SIG-M5 treated with dmso at 0.1 percent for 504 hours (cell line): ENCODE results near the gene GID8.
"Not testable (repeated sequence)": the region's sequence is repeated elsewhere in the genome, so short reads cannot be mapped to it uniquely, and the experiment has no call there.

Experiments used
- DNase-seq: peaks from one replicate; lab custom pipeline; 2025; ENCODE audit not compliant: unreplicated experiment; lab: John Stamatoyannopoulos, UW

Gene GID8

DNA sequence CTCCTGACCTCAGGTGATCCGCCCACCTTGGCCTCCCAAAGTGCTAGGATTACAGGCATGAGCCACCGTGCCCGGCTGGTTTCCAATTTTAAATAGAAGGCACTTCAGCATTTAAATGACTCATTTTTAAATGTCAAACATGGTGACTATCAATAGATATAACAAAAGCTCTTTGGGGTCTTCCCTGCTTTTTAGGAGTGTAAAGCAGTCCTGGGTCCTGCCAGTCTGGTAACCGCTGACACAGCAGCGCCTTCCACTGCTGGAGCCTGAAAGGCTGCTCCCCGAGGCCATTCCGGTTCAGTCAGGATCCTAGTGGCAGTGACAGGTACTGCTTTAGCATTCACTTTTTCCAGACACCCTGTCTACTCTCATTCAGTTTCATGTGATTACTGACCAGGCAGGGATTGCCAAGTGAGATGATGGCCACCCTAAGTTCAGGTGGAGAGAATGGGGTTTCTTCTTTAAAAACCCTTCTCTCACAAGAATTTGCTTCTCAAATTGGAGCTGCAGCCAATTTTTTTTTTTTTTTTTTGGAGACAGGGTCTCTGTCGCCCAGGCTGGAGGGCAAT, 16.7 kb upstream of the GID8 start:
- peak; percentile 81 for DNase-seq

DNA sequence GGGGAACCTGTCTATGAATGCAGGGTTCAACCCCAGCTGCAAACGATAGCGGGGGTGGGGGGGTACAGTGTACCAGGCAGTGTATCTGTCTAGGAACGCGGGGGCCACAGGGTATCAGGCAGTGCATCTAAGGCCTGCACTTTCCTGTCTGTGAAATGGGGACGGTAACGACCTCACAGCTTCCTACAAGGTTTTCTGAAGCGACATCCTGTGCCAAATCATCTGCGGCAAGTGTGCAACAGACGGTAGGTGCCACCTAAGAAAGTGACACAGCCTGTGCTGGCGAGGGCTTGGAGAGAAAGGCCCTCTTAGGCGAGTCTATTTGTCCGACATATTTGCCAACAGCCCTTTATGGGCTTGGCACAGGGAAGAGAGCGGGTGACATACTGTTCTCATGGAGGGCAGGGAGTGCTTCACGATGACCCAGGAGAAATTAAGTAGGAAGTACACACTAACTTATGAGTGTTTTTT, 15.5 kb upstream of the GID8 start:
- no peak for DNase-seq

DNA sequence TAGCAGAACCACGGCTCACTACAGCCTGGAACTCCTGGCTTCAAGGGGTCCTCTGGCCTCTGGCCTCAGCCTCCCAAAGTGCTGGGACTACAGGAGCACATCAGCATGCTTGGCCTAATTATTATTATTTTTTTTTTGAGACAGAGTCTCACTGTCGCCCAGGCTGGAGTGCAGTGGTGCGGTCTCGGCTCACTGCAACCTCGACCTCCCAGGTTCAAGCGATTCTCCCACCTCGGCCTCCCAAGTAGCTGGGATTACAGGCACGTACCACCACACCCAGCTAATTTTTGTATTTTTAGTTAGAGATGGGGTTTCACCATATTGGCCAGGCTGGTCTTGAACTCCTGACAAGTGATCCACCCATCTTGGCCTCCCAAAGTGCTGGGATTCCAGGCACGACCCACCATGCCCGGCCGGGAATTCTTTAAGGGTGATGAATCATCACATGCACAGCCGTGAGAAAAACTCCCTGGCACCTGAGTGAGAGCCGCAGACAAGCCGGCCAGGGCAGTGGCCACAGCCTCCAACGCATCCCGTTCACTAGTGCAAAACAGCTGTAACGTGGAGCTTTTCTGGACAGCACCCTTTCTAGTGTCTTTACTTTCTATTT, 14.8 kb upstream of the GID8 start:
- not testable (repeated sequence) for DNase-seq

DNA sequence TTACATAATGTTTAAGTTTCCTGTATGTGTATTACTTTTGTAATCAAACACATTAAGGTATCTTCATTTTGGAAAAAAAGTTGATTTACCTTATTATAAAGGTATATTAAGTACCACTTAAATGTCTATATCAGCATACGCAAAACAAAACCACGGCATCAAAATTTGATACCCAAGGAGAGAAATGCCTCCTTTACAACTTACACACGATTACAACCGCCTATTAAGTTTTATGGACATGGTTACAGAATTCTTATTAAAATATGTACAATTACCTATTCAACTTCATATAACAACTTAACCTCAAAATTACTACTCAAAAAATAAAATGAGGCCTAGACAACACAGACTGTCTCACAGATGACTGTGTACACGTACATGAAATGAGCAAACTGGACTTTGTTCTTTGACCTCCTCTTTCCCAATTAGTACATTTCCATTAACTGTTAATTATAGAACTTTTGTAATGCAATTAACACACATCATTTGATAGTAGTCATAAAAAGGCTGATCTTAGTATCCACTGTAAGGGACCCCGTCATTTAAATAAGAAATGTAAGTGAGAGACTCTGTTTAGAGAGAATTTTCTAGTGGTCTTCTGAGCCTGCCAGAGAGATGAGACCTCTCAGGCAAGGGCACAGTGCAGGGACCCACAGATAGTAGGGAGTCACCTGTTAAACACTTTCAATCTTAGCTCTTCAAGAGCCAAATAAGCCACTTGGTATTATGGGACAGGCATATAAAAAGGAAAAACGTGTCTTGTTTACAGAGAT, 14.1 kb upstream of the GID8 start:
- DNase-seq: no peak

DNA sequence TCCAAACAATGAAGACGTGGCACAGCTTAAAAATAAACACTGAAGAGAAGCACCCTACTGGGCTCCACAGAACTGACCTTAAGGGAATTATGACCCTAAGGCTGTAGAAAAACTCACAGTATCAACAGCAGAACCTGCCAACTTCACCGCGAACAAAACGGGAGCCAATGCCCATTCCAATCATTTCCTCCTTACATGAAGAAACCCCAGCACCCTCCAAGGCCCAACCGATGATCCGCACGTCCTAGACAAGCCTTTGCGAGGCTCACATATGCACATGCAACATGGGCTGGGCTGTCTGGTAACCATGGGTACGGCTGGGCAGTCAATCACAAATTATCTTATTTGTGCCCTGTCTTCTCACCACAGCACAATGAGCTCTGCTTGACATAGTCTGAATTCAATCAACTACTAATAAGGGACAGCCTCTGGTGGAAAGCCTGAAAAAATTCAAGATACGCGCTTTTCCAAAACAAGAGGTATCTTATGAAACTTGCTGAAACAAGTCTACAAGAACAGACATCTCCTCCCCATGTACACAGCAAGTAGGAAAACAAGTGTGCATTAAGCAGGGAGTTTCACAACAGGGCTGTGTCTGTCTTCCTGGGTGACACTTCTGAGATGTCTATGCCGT, 13.4 kb upstream of the GID8 start:
- peak; percentile 70 for DNase-seq

DNA sequence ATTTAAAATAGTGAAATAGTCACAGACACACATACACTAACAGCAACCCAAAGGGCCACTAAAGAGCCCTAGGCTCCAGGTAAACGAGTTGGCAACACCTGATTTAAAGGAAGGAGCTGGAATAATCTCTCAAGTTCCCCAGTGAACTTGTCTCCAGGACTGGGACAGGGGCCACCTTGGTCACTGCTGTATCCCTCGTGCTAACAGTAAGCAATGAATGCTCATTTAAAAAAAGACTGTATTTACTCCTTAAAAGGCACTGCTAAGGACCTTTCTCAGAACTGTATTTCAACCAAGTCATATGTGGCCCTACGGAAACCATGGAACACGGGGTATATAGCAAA, 12.9 kb upstream of the GID8 start:
- DNase-seq: no peak

DNA sequence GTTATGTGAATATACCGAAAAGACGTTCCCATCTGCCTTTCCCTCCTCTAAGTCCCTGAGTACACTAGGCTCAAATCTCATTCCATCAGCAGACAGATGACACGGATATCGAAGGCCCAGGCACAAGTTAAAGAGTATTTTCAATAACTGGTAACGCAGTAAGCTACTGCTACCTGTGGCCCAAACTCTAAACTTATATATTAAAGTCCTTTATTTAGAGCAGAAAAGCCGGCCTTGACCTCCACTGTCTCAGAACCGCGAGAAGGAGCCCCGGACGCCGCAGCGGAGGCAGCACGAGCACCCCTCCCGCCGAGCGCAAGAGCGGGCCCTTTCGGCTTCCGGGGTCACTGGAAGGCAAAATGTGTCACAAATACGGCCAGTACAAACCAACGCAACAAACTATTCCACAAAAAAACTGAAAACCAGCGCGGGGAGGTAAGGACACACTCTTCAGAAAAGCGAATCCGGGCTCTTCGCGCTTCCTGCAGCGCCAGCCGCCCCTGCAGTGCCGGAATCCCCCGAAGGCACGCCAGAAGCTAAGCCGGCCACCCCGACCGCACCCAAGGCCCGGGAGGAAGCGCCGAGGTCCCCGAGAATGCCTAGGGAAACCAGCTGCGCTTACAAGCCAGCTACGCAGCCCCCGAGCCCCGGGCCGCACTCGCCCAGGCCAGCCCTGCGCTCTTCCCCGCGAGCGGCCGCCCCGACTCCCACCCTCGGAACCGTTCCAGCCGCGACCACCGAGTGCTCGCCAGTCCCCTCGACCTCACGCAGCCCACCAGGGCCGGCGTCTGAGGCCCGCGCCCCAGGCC, 12.3 kb upstream of the GID8 start:
- DNase-seq: no peak

DNA sequence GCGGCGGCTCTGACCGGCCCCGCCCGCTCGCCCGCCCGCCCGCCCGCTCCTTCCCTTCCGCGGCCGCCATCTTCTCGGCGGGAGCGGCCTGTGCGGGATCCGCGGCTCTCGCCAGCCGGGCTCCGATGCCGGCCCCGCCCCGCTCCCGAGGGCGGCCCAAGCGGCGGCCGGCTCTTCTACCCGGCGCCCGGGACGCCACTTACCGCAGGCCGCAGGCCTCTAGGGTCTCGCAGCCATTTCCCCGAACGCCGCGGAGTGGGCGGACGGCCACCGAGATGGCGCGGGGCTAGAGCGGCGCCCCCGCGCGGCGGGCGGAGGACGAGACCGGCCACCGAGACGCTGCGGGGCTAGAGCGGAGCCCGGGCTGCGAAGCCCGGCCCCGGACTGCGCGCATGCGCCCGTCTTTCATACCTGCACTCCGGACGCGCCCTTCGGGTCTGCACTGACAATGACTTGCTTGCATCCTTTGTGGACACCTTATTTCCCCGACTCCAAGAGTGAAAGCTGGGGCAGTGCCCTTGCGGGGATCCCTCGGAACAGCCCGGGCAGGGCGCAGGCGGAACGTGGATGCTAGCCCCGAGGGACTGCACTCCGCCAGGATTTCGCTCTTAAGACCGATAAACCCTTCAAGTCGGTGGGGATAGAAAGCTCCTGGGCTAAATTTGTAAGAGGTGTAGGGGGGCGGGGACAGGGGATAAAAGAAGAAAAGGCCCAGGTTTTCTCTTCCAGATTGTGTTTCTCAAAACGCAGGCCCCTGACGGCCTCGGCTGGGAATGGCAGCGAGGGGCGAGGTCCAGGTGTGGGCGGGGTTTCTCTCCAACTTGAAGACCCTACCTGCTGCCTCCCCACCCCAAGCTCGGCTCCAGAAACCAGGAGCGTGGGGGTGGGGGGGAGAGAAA, 11.5 kb upstream of the GID8 start, which contains the start of gene DIDO1:
TSS of gene DIDO1 (minus strand) at position 277 of the 899 bp plus-strand sequence.
- DNase-seq: peak; percentile 89

DNA sequence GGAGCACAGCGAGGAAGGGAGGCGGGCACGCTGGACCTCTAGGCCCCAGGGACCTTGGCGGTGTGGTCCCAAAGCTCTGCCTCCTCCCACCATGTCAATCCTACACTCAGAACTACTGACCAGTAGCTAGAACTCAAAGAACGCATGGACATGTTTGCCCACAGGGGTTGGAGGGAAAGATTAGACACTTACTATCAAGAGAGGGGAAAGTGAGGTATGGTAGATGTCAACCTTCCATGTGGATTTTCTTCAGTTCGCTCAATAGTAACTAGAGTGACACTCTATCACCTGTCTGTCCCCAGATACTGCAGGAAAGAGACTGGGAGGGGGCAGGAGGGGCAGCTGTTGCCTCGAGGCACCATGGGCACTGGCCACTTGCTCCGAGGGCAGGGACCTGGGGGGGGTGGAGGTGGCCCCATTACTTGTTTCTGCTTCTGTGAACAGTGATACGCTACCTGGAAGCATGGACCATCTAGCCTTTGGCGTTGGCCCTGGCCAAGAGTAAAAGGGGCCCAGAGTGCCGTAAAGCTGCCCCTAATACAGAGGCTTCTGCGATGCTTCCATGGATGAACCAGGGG, 10.7 kb upstream of the GID8 start:
- DNase-seq: no peak

DNA sequence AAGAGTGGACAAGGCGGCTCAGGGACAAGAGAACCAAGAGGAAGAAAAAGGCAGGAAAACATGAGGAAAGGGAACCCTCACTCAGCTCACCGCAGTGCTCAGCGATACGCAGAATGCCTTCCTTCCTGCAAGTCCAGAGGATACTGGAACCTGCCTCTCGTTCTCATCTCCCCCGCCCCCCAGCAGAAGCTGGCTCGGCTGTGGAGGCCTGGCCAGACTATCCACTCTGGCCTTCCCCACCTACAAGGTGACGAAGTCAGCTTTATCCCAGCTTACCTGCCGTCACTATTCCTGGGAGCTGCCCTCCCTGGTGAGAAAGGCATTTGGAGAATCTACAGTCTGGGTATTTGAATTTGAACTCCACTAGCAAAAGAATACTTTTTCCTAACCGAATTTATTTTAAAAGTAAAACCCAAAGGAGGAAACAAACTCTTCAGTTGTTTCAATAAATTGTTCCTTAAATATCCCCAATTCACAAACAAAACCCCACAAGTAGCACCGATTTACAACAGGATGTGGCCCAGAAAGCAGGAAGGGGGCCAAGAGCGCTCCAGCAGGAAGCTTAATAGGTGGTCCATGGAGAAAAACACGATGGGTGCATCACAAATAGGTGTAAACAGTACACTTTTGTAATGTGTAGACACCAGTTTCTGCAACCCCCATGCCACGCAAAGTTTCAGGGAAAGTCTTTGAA, 9.6 kb upstream of the GID8 start:
- no peak for DNase-seq

DNA sequence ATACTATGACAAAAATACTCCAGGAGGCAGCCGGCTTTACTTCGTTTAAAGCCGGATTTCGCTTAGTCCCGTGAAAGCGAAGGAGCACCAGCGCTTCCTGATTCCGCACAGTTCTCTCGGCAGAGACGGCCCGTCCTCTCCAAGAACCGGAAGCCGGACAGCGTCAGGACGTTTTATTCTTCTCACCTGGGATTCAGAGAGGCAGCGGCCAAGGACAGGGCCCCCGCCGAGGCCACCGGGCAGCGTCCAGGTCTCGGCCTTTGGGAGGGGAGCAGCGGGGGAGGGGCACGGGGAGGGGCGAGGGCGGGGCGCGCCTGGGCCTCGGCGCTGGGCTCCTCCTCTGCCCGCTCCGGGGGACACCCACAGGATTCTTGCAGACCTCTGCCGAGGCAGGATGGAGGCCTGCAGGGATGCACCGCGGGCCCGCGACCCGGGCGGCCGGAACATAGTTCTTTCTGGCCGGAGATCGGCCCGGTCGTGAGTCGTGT, 8.9 kb upstream of the GID8 start:
- DNase-seq: no peak

DNA sequence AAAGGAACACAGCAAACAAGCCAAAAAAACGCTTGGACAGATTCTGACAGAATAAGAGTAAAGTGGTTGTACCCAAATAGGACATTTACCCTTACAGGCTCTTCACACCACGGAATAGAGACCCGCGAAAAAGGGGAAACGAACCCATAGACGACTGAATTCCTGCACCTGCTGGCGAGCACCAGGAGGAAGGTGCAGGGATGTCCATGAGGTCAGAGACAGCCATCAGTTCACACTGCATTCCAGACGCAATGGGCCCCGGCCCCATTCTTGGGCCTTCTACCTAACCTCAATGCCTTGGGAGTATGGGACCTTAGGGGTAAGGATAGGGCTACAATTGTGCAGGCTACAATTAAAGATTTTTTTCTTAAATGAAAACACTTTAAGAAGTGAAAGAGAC, 6.5 kb upstream of the GID8 start:
- DNase-seq: no peak

DNA sequence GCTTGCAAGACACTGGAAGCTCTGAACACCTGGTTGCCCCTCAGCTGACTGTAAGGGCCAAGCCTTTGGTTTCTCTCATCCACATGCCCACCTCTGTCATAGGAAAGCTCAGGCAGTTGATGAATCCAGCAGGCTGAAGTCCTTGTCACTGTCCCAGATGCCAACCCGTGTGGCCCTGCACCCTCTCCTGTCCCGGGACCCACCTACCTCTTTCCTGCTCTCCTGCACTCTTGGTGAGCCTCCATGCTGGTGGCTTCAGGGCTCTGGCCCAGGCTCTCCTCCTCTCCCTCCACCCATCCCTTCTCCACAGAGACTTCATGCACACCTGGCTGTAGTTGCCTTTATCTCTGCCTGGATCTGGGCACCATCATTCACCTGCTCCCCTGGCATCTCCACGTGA, 4.0 kb upstream of the GID8 start:
- no peak for DNase-seq

DNA sequence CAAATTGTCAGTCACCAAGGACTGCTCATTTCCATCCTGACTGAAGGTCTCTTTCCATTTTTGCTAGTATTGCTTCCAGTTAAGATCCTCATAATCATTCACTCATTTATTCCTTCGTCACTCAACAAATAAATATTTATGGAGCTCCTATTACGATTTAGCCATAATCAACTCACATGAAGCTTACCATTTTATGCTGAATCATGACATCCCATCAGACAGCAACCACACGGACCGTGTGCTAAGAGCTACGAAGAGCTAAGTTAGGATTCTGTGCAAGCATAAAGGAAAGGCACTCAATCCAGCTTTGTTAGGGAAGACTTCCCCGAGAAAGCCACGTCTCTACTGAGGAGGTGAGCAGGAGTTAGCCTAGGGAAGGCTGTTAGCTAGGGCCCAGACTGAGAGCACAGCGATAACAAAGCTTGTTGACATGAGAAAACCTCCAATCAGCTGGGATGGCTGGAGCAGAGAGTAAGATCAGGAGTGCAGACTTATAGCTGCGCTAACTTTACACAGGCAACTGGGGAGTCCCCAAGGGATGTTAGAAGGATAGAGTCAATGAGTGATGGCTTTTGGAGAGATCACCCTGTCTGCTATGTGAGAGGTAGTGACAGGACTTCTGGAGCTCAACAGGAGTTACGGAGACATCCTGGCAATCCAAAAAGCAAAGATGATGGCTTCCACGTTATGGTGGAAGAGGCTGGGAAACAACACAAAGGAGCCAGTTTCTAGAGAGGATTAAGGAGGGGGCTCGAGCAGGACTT, 2.6 kb upstream of the GID8 start:
- no peak for DNase-seq

DNA sequence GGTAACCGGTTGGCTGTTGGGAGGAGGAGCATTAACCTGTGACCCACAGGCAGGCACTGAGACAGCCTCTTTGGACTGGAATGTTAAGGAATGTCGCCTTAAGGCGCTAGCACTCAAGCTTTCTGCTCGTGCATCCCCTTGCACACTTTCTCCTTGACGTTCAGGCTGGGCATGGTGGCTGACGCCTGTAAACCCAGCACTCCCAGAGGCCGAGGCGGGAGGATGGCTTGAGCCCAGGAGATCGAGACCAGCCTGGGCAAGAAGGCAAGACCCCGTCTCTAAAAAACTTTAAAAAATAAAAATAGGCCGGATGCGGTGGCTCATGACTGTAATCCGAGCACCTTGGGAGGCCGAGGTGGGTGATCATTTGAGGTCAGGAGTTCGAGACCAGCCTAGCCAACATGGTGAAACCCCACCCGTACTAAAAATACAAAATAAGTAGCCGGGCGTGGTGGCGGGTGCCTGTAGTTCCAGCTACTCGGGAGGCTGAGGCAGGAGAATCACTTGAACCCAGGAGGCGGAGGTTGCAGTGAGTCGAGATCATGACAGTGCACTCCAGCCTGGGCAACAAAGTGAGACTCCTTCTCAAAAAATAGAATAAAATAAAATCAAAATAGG, 1.9 kb upstream of the GID8 start:
- DNase-seq: no peak

DNA sequence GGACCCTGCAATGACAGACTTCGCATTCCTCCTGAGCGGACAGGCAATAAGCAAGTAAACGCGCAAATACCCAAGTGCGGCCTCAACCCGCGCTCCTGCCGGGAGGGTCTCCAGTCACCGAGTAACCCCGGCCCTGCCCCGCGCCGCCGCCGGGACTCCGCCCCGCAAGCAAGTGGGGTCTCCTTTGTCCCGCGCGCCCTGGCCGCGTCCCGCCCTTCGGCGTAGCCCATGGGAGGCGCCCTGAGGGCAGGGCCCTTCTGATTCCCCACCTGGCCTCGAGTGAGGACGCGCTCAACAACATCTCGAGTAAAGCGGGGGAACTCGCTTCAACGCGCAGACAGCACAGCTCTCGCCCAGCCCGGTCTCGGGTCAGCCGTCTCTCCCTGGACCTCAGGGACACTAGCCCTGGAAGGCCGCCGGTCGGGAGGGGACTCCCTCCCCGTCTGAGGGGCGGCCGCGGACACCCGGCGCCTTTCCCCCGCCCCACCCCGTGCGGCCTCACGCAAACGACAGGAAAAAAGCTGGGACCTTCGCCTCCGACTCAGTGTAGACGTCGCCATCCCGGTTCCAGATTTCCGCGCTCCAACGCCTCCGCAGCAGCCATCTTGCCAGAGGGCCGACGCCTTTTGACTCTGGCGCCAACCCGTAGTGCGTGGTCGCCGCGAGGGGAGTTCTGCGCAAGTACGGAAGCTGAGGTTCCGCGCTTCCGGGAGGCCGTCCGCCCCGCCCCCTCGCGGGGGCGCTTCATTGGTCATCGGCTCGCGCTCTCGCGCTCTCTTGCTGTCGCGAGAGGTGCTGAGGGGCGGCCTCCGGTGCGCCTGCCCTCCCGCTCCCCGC, 461 bp upstream of the GID8 start:
- DNase-seq: peak; percentile 97

DNA sequence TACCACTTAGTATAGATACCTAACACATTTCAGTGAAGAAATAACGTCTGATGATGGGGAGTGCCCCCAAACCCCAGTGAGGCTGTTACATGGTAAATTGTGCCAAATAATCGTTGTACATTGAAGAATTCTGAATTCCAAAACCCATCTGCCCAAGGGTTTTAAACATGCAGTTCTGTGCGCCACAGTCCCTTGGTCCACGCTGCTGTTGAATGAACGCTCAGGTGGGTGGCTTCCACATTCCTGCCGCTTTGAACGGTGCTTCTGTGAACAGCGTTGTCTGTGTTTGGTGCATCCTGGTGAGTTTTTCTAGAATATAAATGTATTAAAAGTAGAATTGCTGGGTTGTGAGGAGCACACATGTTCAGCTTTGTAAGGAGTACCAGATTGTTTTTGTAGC, 2.9 kb downstream of the GID8 start:
- no peak for DNase-seq
